NCI-H2227 (cell line): Measurements from ENCODE around the gene TAF12.
"Not testable (repeated sequence)": the region's sequence is repeated elsewhere in the genome, so short reads cannot be mapped to it uniquely, and the experiment has no call there.

Source experiments
- DNase-seq: peaks from one replicate; lab custom pipeline; 2025; ENCODE audit not compliant: unreplicated experiment; lab: John Stamatoyannopoulos, UW

Gene TAF12

GRCh38 chr1:28645406-28645805 lies 2.5 kb upstream of the TAF12 start:
- DNase-seq, result not testable (repeated sequence)

DNA sequence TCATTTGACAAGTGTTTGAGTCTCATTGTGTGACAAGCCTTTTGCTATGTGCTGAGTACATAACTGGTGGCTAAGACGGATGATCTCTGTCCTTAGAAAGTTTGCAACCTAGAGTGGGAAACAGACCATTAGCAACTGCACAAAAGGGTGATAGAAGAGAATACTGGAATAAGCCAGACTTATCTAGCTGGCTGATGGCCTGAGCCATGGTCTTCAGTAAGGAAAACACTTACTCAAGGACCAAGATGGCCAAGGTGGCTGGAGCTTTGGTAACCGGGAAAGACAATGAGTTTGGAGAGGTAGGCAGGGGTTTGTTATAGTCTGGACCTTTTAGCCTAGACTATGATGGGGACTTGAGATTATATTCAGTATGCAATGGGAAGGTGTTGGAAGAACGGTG lies 1.6 kb upstream of the TAF12 start:
- DNase-seq, result no peak

DNA sequence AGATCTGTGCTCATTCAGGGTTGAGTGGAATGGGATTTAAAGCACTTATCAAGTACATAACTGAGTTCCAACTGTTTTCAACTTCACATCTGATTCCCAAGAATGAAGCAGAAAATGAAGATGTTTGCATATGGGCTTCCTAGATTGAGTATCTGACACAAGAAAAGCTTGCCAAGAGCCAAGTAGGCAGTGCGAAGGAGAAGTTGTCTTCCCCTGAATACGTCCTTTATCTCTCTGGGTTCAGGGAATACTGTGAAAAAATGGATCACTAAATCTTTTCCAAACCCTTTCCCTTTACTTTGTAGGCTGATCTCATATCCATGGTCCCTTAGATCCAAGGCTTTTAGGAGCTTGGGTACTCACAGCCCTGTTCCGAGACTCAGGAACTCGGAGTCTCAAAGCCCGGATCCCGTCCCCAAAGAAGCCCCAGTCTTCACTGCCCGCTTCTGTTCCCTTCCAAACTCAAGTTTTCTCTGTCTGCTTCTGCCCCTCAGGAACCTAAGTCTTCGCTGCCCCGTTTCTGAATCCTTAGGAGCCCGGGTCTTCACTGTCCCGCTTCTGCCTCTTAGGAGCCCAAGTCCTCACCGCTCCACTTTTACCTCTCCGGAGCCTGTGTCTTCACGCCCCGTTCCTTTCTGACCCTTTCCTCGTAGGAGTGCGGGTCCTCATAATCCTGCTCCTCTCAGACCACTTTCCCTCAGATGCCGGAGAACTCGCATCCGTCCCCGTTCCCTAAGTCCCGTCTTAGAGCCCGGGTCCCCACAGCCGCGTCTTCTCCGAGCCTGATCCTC lies 616 bp downstream of the TAF12 start:
- peak; percentile 59 for DNase-seq

DNA sequence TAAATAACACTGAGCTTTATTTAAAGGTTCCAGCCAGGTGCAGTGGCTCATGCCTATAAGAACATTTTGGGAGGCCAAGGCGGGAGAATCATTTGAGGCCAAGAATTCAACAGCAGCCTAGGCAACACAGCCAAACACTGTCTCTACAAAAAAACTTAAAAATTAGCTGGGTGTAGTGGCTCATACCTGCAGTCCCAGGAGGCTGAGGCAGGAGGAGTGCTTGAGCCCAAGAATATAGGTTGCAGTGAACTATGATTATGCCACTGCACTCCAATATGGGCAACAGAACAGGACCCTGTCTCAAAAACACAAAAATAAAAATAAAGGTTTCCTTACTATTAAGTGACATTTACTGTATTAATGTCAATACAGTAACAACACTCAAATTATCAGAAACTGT lies 2.1 kb downstream of the TAF12 start:
- peak; percentile 32 for DNase-seq

DNA sequence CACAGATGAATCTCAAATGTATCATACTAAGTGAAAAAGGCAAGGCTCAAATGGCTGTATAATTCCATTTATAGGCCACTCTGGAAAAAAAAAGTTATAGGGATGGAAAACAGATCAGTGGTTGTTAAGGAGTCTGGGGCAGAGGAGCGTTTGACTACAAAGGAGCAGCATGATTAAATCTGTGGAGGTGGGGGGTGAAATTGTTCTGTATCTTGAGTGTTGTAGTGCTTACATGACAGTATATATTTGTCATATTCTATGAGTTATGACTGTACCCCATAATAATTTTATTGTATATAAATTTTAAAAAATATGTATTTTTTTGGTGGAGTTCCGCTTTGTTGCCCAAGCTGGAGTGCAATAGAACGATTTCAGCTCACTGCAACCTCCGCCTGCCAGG lies 10.3 kb downstream of the TAF12 start:
- DNase-seq, result no peak

DNA sequence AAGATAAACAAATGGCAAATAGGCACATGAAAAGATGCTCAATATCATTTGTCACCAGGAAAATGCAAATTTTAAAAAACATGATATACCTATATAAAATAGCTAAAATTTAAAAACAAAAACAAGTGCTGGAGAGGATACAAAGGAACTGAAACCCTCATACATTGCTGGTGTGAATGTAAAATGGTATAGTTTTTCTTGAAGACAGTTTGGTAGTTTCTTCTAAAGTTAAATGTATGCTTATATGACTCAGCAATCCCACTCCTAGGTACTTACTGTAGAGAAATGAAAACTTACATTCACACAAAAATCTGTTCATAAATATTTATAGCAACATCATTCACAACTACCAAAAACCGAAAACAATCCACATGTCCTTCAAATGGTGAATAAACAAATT lies 11.2 kb downstream of the TAF12 start:
- no peak for DNase-seq

DNA sequence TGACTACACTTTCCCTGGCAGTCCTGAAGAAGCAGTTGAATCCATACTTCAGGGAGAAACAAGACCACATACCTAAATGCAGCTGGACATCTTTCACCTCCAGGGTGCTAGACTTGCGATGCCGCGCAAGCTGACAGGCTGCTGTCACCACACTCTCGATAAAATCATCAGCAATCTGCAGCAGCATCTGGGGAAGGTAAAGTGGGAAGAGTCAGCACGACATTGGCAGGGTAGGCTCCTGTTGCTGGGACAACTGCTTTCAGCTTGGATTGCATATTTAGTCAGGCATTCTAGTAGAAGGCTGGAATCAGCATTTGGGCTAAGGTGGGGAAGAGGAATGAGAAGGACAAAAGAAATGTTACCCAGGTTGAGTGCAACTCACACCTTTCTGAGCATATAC lies 29.7 kb downstream of the TAF12 start:
- DNase-seq, result no peak

DNA sequence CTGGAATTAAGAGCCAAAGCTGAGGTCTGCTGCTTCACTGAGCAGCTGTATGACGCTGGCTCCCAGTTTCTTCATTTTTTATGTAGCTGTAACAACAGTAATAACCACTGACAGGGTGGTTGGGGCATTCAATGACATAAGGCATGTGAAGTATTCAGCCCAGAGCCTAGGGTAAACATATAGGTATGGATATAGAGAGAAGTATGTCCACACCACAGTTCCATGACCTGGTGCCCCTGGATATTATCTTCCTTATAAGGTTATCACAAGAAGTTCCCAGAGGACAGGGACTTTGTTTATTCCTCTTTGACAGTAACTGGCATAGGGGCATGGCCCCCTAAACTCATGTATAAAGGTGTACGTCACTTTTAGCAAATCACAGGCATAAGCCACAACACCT lies 36.1 kb downstream of the TAF12 start:
- DNase-seq, result no peak

GRCh38 chr1:28604962-28605361 lies 37.9 kb downstream of the TAF12 start:
- DNase-seq, result no peak

DNA sequence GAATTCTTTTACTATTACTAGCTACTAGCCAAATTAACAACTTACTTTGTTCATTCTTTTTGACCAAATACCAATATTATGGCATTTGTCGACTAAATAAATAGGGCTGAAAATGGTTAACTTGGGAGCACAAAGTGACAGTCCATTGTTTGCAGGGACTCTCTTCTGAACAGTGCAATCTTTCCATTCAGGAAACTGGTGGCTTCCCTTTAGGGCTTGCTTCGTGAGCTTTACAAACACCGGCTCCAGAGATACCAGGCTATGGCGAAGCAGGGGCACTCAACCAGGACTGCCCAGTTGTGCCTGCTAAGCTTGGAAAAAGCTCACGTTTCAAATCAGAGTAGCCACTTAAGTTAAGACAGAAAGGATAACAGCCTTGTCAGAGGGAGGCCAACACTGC lies 38.5 kb downstream of the TAF12 start:
- DNase-seq, result no peak

GRCh38 chr1:28602536-28603439 lies 40.1 kb downstream of the TAF12 start:
- DNase-seq, result peak; percentile 81

GRCh38 chr1:28601696-28602095 lies 41.2 kb downstream of the TAF12 start:
- DNase-seq, result no peak

DNA sequence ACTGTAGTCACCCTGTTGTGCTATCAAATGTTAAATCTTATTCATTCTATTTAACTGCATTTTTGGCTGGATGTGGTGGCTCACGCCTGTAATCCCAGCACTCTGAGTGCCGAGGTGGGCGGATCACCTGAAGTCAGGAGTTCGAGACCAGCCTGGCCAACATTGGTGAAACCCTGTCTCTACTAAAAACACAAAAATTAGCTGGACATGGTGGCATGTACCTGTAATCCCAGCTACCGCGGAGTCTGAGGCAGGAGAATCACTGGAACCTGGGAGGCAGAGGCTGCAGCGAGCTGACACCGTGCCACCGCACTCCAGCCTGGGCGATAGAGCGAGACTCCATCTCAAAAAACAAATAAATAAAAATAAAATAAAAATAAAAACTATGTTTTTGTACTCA lies 46.6 kb downstream of the TAF12 start:
- not testable (repeated sequence) for DNase-seq

GRCh38 chr1:28595412-28596191 lies 47.3 kb downstream of the TAF12 start:
- no peak for DNase-seq

- not testable (repeated sequence) for DNase-seq
These were observed 48.0 kb downstream of the TAF12 start for GRCh38 chr1:28594686-28595411.

DNA sequence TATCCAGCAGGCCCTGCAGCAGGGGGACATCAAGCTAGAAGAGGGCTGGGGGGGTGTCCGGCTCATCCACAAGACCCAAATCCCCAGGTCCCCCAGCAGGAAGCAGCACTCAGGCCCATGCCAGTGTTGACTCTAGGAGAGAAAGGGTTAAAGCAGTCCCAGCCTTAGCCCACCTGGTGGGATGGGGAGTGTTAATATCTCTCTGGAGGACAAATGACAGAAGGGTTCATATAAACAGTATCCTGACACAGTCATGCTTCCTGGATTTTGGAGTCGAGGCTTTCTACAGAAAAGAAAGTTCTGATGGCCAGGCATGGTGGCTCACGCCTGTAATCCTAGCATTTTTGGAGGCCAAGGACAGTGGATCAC lies 48.9 kb downstream of the TAF12 start:
- not testable (repeated sequence) for DNase-seq

DNA sequence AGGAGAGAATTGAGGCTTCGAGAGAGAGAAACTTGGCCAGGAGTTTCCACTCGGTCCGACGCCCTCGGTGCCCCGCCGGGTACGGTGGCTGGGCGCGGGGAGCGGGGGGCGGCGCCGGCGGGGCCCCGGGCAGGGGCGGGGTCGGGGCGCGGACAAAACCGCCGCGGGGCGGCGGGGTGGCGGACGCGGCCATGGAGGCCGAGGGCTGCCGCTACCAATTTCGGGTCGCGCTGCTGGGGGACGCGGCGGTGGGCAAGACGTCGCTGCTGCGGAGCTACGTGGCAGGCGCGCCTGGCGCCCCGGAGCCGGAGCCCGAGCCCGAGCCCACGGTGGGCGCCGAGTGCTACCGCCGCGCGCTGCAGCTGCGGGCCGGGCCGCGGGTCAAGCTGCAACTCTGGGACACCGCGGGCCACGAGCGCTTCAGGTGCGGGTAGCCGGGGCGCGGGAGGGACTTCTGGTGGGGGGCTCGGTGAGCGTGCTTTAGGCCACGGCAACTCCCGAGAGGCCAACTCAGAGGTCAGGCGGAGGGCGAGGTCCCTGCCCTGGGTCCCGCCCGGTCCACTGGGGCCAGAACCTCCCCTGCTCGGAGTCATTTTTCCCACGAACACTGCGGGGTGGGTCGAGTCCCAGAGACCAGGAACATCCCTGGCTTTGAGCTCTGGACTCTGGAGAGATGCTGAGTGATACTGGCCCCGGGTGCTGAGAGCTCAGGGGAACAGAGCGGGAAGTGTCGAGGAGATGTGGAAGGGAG lies 50.4 kb downstream of the TAF12 start:
- DNase-seq, result peak; percentile 30

GRCh38 chr1:28591708-28592320 lies 51.1 kb downstream of the TAF12 start, which contains the start of gene RAB42:
RAB42 (plus strand) TSS chr1:28592265; CDS start chr1:28592512, 247 bp downstream.
- peak; percentile 43 for DNase-seq

DNA sequence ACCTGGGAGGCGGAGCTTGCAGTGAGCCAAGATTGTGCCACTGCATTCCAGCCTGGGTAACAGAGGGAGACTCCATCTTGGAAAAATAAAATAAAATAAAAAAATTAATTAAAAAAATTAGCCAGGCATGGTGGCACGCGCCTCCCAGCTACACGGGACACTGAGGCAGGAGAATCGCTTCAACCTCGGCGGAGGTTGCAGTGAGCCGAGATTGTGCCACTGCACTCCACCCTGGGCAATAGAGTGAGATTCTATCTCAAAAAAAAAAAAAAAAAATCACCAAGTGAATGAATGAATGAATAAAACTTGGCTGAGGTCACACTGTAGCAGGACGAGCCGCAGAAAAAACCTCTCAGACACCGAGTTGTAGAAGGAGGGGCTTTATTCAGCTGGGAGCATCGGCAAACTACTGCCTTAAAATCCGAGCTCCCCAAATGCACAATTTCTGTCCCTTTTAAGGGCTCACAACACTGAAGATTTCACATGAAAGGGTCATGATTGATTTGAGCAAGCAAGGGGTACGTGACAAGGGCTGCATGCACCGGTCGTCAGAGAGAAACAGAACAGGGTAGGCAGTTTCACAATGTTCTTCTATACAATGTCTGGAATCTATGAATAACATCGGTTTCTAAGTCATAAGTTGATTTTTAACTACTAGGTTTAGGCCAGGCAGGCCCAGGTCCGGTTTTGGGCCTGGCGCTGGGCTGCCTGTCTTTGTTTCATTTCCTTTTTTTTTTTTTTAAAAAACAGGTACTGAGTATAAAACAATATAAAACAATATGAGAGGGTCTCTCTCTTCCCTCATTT lies 56.1 kb downstream of the TAF12 start:
- not testable (repeated sequence) for DNase-seq
